T-cell (primary cell): ENCODE measurements around the gene EAF1. TPM values are rescaled to one million over a fixed set of nuclear protein-coding genes. Genes with fewer than 3 reads are reported as not detected.
A peak's percentile ranks its signal among the peaks of the same experiment; 100 is the strongest.
"Not testable (repeated sequence)": the region's sequence is repeated elsewhere in the genome, so short reads cannot be mapped to it uniquely, and the experiment has no call there.

ENCODE experiments used
- ATAC-seq, 4 experiments: fragments of 200-7000 bp in 3 of 4; fragments of 150-1000 bp in 1 of 4; cut with Tn5 transposase; replicated peaks in 1 of 4; 1 replicate in 3 of 4; 2 replicates in 1 of 4; pipeline ENCODE4 v1.10.0; 2021; ENCODE audit warnings: moderate library complexity in 3 of 4, mild to moderate bottlenecking in 2 of 4, moderate number of reproducible peaks in 1 of 4
- CTCF ChIA-PET, 2 donors: fragments of 300-600 bp; sonication (Branson Sonifier 250); formaldehyde crosslinking; loops; one replicate each; lab custom pipeline; 2022; ENCODE audit warnings: antibody characterized with exemption in 2 of 2; lab: Charles Lee
- POLR2A ChIA-PET, 2 donors: fragments of 300-600 bp; sonication (Branson Sonifier 250); formaldehyde crosslinking; loops; one replicate each; lab custom pipeline; 2022; ENCODE audit warnings: antibody characterized with exemption in 2 of 2; lab: Charles Lee
- DNase-seq, 35 experiments: peaks; one replicate each; pipeline versions ENCODE4 v3.0.0 to v3.0.0-alpha.2; 2013 to 2023
- H3K27ac ChIP-seq: one replicate; pipeline ENCODE4 v1.5.1; 2013; ENCODE audit warnings: low read length
- H3K27me3 ChIP-seq, 2 experiments: replicated peaks in 1 of 2; 1 replicate in 1 of 2; 2 replicates in 1 of 2; pipeline versions ENCODE4 v1.6.1 to v1.7.0; 2013; ENCODE audit warnings: low read length in 1 of 2, mixed read lengths in 1 of 2; ENCODE audit not compliant: control insufficient read depth in 2 of 2, insufficient read depth in 2 of 2; ENCODE audit errors: extremely low read depth in 1 of 2
- H3K36me3 ChIP-seq, 2 donors: 1 replicate in 1 of 2; 2 replicates in 1 of 2; pipeline versions ENCODE4 v1.6.1 to v1.7.0; 2013; ENCODE audit warnings: low read length in 1 of 2; ENCODE audit not compliant: control insufficient read depth in 2 of 2, insufficient read depth in 1 of 2; ENCODE audit errors: extremely low read depth in 1 of 2
- H3K4me1 ChIP-seq, 2 experiments: 1 replicate in 1 of 2; 2 replicates in 1 of 2; pipeline versions ENCODE4 v1.6.1 to v1.7.0; 2013; ENCODE audit warnings: low read length in 2 of 2, mixed read lengths in 1 of 2; ENCODE audit not compliant: insufficient read depth in 2 of 2, control insufficient read depth in 1 of 2; ENCODE audit errors: extremely low read depth in 1 of 2
- H3K4me3 ChIP-seq, 2 donors: 1 replicate in 1 of 2; 2 replicates in 1 of 2; pipeline versions ENCODE4 v1.5.1 to v1.7.0; 2013; ENCODE audit warnings: mild to moderate bottlenecking in 2 of 2, low read length in 1 of 2, moderate library complexity in 1 of 2; ENCODE audit not compliant: control insufficient read depth in 1 of 2; ENCODE audit errors: extremely low read depth in 1 of 2
- H3K9me3 ChIP-seq: 2 replicates; pipeline ENCODE4 v1.7.0; 2013
- H3K27ac Mint-ChIP-seq, 2 donors: one replicate each; pipeline ENCODE4 v1.8.0; 2020 to 2021; ENCODE audit warnings: mild to moderate bottlenecking in 2 of 2, mixed read lengths in 2 of 2
- H3K27me3 Mint-ChIP-seq, 2 donors: one replicate each; pipeline ENCODE4 v1.8.0; 2021 to 2022; ENCODE audit warnings: mixed read lengths in 2 of 2
- H3K36me3 Mint-ChIP-seq: one replicate; pipeline ENCODE4 v1.8.0; 2021; ENCODE audit warnings: mixed read lengths
- H3K4me1 Mint-ChIP-seq, 3 donors: one replicate each; pipeline ENCODE4 v1.8.0; 2020 to 2022; ENCODE audit warnings: mixed read lengths in 3 of 3, mild to moderate bottlenecking in 1 of 3
- H3K4me3 Mint-ChIP-seq, 3 donors: one replicate each; pipeline ENCODE4 v1.8.0; 2020 to 2022; ENCODE audit warnings: mild to moderate bottlenecking in 3 of 3, mixed read lengths in 3 of 3, moderate library complexity in 3 of 3
- H3K9me3 Mint-ChIP-seq, 3 donors: one replicate each; pipeline ENCODE4 v1.8.0; 2020 to 2022; ENCODE audit warnings: mixed read lengths in 3 of 3
- WGBS: methylation state at CpG from one replicate; pipeline ENCODE4 v1.1.5; 2013; ENCODE audit warnings: missing lambda C conversion rate; ENCODE audit not compliant: insufficient coverage; 5-methylcytosine and 5-hydroxymethylcytosine counted together
- total RNA-seq, 35 experiments: library from RNA in 6 of 35; stranded (reverse) in 6 of 35; fragments of 120-200 nt in 1 of 35; gene quantifications; one replicate each; pipeline versions ENCODE4 v1.2.1 to v1.2.4 and lab custom pipeline; 2013 to 2026

Gene EAF1
- total RNA-seq, 5 donors from 2014 or later (not counting 1 experiment from before 2014, with no cell fraction given) = 17.9 to 29.7 (median 22.8) TPM

DNA sequence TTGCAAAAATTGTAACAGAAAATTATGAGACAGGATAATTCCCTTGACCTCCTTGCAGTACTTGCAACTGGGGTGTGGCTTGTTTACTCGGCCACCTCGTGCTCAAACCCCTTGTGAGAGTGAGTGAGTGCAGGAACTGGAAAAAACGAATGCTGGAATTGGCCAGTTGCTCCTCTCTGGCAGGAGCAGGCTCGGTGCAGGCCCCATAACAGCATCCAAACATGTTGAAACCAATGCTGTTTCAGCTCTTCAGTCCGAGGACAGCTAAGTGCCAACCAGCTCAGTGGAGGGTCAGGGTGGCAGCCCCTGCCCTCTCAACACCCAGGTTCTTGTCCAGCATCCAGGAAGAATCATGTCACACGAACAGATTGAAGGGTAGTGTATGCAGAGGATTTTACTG lies 36.9 kb upstream of the EAF1 start:
- Mint-ChIP-seq H3K4me3 (no peak overlapping the region), H3K36me3 (no peaks in the 10 kb centered on the region), H3K27me3 (no peaks in the 10 kb centered on the region), H3K9me3 (peaks cover 0 to 8% (median 4%) of the 10 kb centered on the region in 3 donors), H3K4me1 (peaks cover 0 to 12% (median 0%) of the 10 kb centered on the region in 3 donors), H3K27ac (no peak overlapping the region)
- DNase-seq = no peak
- Histone ChIP-seq H3K4me3 (no peak overlapping the region), H3K27ac (no peak overlapping the region), H3K27me3 (no peaks in the 10 kb centered on the region), H3K9me3 (no peaks in the 10 kb centered on the region), H3K4me1 (no peaks in the 10 kb centered on the region), H3K36me3 (no peaks in the 10 kb centered on the region)
- ChIA-PET POLR2A (no interaction called here), CTCF (interaction anchor here in 1 of 2 donors (0.5 kb wide), 1 partner anchor 152 kb away, joined by 4 read pairs; no protein-coding TSS in a partner anchor)
- no peak for ATAC-seq
- 75% methylated on average over 4 of the region's 6 CpGs for WGBS

DNA sequence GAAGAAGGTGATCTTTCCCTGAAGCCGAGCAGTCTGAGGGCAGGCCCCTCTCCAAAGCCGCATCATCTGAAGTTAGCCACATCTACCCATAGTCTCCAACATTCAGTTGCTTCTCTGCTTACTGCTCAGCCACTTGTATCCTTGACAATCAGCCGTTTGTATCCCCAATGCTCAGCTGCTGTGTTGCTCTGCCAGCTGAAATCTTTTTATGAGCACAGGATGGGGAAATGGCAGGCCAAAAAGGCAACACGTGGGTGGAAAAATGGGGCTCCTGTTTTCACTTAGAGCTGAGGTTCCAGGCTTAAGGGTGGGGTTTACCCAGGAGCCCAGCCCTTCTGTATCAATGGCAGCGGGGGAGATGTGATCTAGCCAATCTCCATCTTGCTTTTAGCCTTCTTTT lies 36.4 kb upstream of the EAF1 start:
- no CpG with 5 or more reads among the region's 5 CpGs for WGBS
- Histone ChIP-seq H3K27me3 (no peaks in the 10 kb centered on the region), H3K36me3 (no peaks in the 10 kb centered on the region), H3K9me3 (no peaks in the 10 kb centered on the region), H3K27ac (no peak overlapping the region), H3K4me3 (no peak overlapping the region), H3K4me1 (no peaks in the 10 kb centered on the region)
- peaks cover 0 to 5% (median 4%) of the 10 kb centered on the region in 3 donors for H3K9me3 Mint-ChIP-seq
- ChIA-PET CTCF (interaction anchor here in 1 of 2 donors (0.5 kb wide), 1 partner anchor 153 kb away, joined by 4 read pairs; no protein-coding TSS in a partner anchor), POLR2A (no interaction called here)
- no peak overlapping the region for H3K27ac Mint-ChIP-seq
- H3K27me3 Mint-ChIP-seq = no peaks in the 10 kb centered on the region
- DNase-seq = no peak
- H3K4me3 Mint-ChIP-seq = no peak overlapping the region
- peaks cover 0 to 7% (median 0%) of the 10 kb centered on the region in 3 donors for H3K4me1 Mint-ChIP-seq
- ATAC-seq = no peak
- peaks cover under 1% of the 10 kb centered on the region for H3K36me3 Mint-ChIP-seq

- WGBS = no CpG with 5 or more reads among the region's 2 CpGs
- CTCF ChIA-PET, H3K9me3 Mint-ChIP-seq, H3K9me3 ChIP-seq, POLR2A ChIA-PET, H3K36me3 ChIP-seq, DNase-seq, H3K27ac ChIP-seq, H3K4me1 Mint-ChIP-seq, H3K4me1 ChIP-seq, H3K36me3 Mint-ChIP-seq, H3K27ac Mint-ChIP-seq, ATAC-seq, H3K4me3 ChIP-seq, H3K27me3 Mint-ChIP-seq, H3K4me3 Mint-ChIP-seq, H3K27me3 ChIP-seq: not testable (repeated sequence)
Observed at GRCh38 chr3:15393252-15393651, 34.1 kb upstream of the EAF1 start.

DNA sequence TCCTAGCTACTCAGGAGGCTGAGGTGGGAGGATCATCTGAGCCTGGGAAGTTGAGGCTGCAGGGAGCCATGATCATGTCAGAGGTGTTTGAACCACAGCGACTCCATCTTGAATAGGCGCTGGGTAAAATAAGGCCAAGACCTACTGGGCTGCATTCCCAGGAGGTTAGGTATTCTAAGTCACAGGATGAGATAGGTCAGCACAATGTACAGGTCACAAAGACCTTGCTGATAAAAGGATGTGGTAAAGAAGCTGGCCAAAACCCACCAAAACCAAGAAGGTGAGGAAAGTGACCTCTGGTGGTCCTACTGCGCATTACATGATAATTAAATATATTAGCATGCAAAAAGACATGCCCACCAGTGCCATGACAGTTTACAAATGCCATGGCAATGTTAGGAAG lies 28.7 kb upstream of the EAF1 start:
- not testable (repeated sequence) for H3K27ac Mint-ChIP-seq, H3K9me3 Mint-ChIP-seq, H3K4me3 Mint-ChIP-seq, H3K4me3 ChIP-seq, ATAC-seq, H3K36me3 ChIP-seq, H3K9me3 ChIP-seq, H3K27me3 ChIP-seq, H3K27ac ChIP-seq, H3K36me3 Mint-ChIP-seq, H3K27me3 Mint-ChIP-seq
- H3K4me1 ChIP-seq = peaks cover 0 to 20% of the 10 kb centered on the region in 2 experiments
- CTCF ChIA-PET = interaction anchor here (0.6 to 1.0 kb wide), 3 partner anchors 131 to 383 kb away, joined by 3 to 7 read pairs (median 5); no protein-coding TSS in a partner anchor
- DNase-seq = peak in 2 of 35 experiments; percentile 10 to 46
- 94% methylated on average over 2 of the region's 3 CpGs for WGBS
- POLR2A ChIA-PET = interaction anchor here in 1 of 2 donors (0.6 kb wide), 1 partner anchor 50 kb away, joined by 3 read pairs; no protein-coding TSS in a partner anchor
- peaks cover 15 to 34% (median 20%) of the 10 kb centered on the region in 3 donors for H3K4me1 Mint-ChIP-seq

GRCh38 chr3:15399970-15400369 lies 27.4 kb upstream of the EAF1 start:
- Histone ChIP-seq H3K4me3 (no peak overlapping the region), H3K36me3 (no peaks in the 10 kb centered on the region), H3K4me1 (peaks cover 0 to 20% of the 10 kb centered on the region in 2 experiments), H3K9me3 (no peaks in the 10 kb centered on the region), H3K27ac (no peak overlapping the region), H3K27me3 (no peaks in the 10 kb centered on the region)
- POLR2A ChIA-PET = interaction anchor here in 1 of 2 donors (0.6 kb wide), 1 partner anchor 10 kb away, joined by 7 read pairs; no protein-coding TSS in a partner anchor
- H3K4me1 Mint-ChIP-seq = peaks cover 15 to 34% (median 20%) of the 10 kb centered on the region in 3 donors
- H3K27ac Mint-ChIP-seq = peak overlapping the region; percentile 39 to 48
- H3K27me3 Mint-ChIP-seq = no peaks in the 10 kb centered on the region
- CTCF ChIA-PET = interaction anchor here in 1 of 2 donors (0.6 to 1.1 kb wide), 2 partner anchors 132 to 173 kb away, joined by 3 read pairs; no protein-coding TSS in a partner anchor
- WGBS = 0% methylated on average over 2 of the region's 5 CpGs
- H3K4me3 Mint-ChIP-seq = no peak overlapping the region
- DNase-seq (peak in 8 of 35 experiments; percentile 4 to 20 (median 10)), ATAC-seq (peak in 3 of 4 experiments; percentile 45 to 82 (median 65))
- H3K9me3 Mint-ChIP-seq = no peaks in the 10 kb centered on the region
- H3K36me3 Mint-ChIP-seq = peaks cover 3% of the 10 kb centered on the region

GRCh38 chr3:15401936-15402335 lies 25.5 kb upstream of the EAF1 start:
- Mint-ChIP-seq H3K27me3 (no peaks in the 10 kb centered on the region), H3K4me3 (no peak overlapping the region), H3K27ac (no peak overlapping the region), H3K9me3 (no peaks in the 10 kb centered on the region), H3K4me1 (peaks cover 15 to 38% (median 20%) of the 10 kb centered on the region in 3 donors), H3K36me3 (no peaks in the 10 kb centered on the region)
- DNase-seq (no peak), ATAC-seq (no peak)
- peaks cover 0 to 20% of the 10 kb centered on the region in 2 experiments for H3K4me1 ChIP-seq
- H3K36me3 ChIP-seq = no peaks in the 10 kb centered on the region
- ChIA-PET POLR2A (no interaction called here), CTCF (interaction anchor here (0.6 to 1.8 kb wide), 3 partner anchors 134 to 425 kb away, joined by 3 to 7 read pairs (median 4); no protein-coding TSS in a partner anchor)
- H3K27ac ChIP-seq = no peak overlapping the region
- 83% methylated on average over 2 of the region's 4 CpGs for WGBS
- no peaks in the 10 kb centered on the region for H3K27me3 ChIP-seq
- H3K4me3 ChIP-seq = no peak overlapping the region
- no peaks in the 10 kb centered on the region for H3K9me3 ChIP-seq
